NB4 (cell line): ENCODE data around the gene TTC9.

Source experiments
- MYC ChIP-seq: IDR thresholded peaks from 2 replicates; pipeline ENCODE4 v1.6.1; 2011; ENCODE audit warnings: low read depth, low read length
- POLR2A ChIP-seq: IDR thresholded peaks from 2 replicates; pipeline ENCODE4 v1.6.1; 2011; ENCODE audit warnings: mild to moderate bottlenecking; ENCODE audit not compliant: insufficient read length; ENCODE audit errors: extremely low read depth
- TF ChIP-seq, protein P1 (sequence below): IDR thresholded peaks from one replicate; pipeline ENCODE4 v1.5.1; 2012; ENCODE audit warnings: low read depth, low read length
- TF ChIP-seq, protein P2 (sequence below): IDR thresholded peaks from 2 replicates; pipeline ENCODE4 v1.6.1; 2011; ENCODE audit warnings: low read depth, low read length

DNA sequence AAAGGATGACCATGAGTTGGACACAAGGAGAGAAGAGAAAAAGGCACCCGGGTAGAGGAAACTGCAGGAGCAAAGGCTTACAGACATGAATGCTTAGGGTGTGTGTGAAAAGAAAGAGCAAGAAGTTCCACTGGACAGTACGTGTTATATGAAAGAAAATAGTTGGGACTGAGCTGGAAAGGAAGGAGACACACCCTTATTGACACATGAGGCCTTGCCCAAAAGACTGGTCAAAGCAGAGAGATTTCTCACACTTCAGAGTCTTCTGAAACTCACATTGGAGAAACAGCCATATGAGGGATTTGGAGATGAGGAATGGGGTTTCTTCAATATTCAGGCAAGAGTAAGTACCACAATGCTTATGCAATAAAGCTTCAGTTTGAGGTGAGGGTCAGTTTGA lies 56.0 kb downstream of the TTC9 start:
- TF ChIP-seq MYC (no peak), POLR2A (no peak)
- TF ChIP-seq, protein P1, sequence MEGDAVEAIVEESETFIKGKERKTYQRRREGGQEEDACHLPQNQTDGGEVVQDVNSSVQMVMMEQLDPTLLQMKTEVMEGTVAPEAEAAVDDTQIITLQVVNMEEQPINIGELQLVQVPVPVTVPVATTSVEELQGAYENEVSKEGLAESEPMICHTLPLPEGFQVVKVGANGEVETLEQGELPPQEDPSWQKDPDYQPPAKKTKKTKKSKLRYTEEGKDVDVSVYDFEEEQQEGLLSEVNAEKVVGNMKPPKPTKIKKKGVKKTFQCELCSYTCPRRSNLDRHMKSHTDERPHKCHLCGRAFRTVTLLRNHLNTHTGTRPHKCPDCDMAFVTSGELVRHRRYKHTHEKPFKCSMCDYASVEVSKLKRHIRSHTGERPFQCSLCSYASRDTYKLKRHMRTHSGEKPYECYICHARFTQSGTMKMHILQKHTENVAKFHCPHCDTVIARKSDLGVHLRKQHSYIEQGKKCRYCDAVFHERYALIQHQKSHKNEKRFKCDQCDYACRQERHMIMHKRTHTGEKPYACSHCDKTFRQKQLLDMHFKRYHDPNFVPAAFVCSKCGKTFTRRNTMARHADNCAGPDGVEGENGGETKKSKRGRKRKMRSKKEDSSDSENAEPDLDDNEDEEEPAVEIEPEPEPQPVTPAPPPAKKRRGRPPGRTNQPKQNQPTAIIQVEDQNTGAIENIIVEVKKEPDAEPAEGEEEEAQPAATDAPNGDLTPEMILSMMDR = no peak
- TF ChIP-seq, protein P2, sequence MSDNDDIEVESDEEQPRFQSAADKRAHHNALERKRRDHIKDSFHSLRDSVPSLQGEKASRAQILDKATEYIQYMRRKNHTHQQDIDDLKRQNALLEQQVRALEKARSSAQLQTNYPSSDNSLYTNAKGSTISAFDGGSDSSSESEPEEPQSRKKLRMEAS = no peak
